MM.1S (cell line): ENCODE data around the gene EPB42.
"Not testable (repeated sequence)": the region's sequence is repeated elsewhere in the genome, so short reads cannot be mapped to it uniquely, and the experiment has no call there.

Source experiments
- DNase-seq: peaks from one replicate; pipeline ENCODE4 v3.0.0-alpha.2; 2015
- H2AFZ ChIP-seq: fragments of 300-600 bp; sonication (generic); 2 replicates; pipeline ENCODE4 v1.6.0; 2016; ENCODE audit warnings: antibody characterized with exemption, low read length
- H3F3A ChIP-seq: fragments of 300-600 bp; sonication (generic); 2 replicates; pipeline ENCODE4 v1.6.1; 2016; ENCODE audit warnings: mild to moderate bottlenecking, antibody characterized with exemption, low read length, moderate library complexity, mixed read lengths; ENCODE audit not compliant: insufficient read depth
- H3K27ac ChIP-seq: fragments of 300-600 bp; sonication (generic); 2 replicates; pipeline ENCODE4 v1.5.1; 2016; ENCODE audit warnings: mild to moderate bottlenecking, low read length
- H3K27me3 ChIP-seq: fragments of 300-600 bp; sonication (generic); replicated peaks from 2 replicates; pipeline ENCODE4 v1.6.0; 2016; ENCODE audit warnings: low read length; ENCODE audit not compliant: insufficient read depth
- H3K36me3 ChIP-seq: fragments of 300-600 bp; sonication (generic); replicated peaks from 2 replicates; pipeline ENCODE4 v1.6.1; 2016; ENCODE audit warnings: mild to moderate bottlenecking, low read length, mixed read lengths; ENCODE audit not compliant: insufficient read depth
- H3K4me1 ChIP-seq: fragments of 300-600 bp; sonication (generic); 2 replicates; pipeline ENCODE4 v1.6.1; 2016; ENCODE audit warnings: low read length, mixed read lengths
- H3K4me2 ChIP-seq: fragments of 300-600 bp; sonication (generic); 2 replicates; pipeline ENCODE4 v1.6.0; 2016; ENCODE audit warnings: low read depth, low read length
- H3K4me3 ChIP-seq: fragments of 300-600 bp; sonication (generic); 2 replicates; pipeline ENCODE4 v1.5.1; 2016; ENCODE audit warnings: low read length, mixed read lengths
- H3K79me2 ChIP-seq: fragments of 300-600 bp; sonication (generic); 2 replicates; pipeline ENCODE4 v1.6.1; 2016; ENCODE audit warnings: mixed run types, low read length, mixed read lengths
- H3K9ac ChIP-seq: fragments of 300-600 bp; sonication (generic); 2 replicates; pipeline ENCODE4 v1.6.1; 2016; ENCODE audit warnings: low read length, mixed read lengths
- H3K9me2 ChIP-seq: fragments of 300-600 bp; sonication (generic); replicated peaks from 2 replicates; pipeline ENCODE4 v1.6.1; 2016; ENCODE audit warnings: mild to moderate bottlenecking, low read length, mixed read lengths; ENCODE audit not compliant: insufficient read depth
- H3K9me3 ChIP-seq: fragments of 300-600 bp; sonication (generic); replicated peaks from 2 replicates; pipeline ENCODE4 v1.6.1; 2016; ENCODE audit warnings: mild to moderate bottlenecking, low read length, mixed read lengths; ENCODE audit not compliant: insufficient read depth
- H4K20me1 ChIP-seq: fragments of 300-600 bp; sonication (generic); 2 replicates; pipeline ENCODE4 v1.6.1; 2016; ENCODE audit warnings: mild to moderate bottlenecking, low read length, moderate library complexity, mixed read lengths; ENCODE audit not compliant: insufficient read depth
- CTCF ChIP-seq: fragments of 300-600 bp; sonication (generic); IDR thresholded peaks from 2 replicates; pipeline ENCODE4 v1.5.1; 2016; ENCODE audit warnings: antibody characterized with exemption, low read length, mixed read lengths
- EZH2 ChIP-seq: fragments of 300-600 bp; sonication (generic); optimal IDR thresholded peaks from 2 replicates; pipeline ENCODE3; 2017; ENCODE audit warnings: low read depth, mild to moderate bottlenecking, antibody characterized with exemption, low read length, mixed read lengths
- EZH2phosphoT487 ChIP-seq: fragments of 300-600 bp; sonication (generic); IDR thresholded peaks from 2 replicates; pipeline ENCODE4 v1.6.1; 2018; ENCODE audit warnings: antibody characterized with exemption, low read length

Gene EPB42

DNA sequence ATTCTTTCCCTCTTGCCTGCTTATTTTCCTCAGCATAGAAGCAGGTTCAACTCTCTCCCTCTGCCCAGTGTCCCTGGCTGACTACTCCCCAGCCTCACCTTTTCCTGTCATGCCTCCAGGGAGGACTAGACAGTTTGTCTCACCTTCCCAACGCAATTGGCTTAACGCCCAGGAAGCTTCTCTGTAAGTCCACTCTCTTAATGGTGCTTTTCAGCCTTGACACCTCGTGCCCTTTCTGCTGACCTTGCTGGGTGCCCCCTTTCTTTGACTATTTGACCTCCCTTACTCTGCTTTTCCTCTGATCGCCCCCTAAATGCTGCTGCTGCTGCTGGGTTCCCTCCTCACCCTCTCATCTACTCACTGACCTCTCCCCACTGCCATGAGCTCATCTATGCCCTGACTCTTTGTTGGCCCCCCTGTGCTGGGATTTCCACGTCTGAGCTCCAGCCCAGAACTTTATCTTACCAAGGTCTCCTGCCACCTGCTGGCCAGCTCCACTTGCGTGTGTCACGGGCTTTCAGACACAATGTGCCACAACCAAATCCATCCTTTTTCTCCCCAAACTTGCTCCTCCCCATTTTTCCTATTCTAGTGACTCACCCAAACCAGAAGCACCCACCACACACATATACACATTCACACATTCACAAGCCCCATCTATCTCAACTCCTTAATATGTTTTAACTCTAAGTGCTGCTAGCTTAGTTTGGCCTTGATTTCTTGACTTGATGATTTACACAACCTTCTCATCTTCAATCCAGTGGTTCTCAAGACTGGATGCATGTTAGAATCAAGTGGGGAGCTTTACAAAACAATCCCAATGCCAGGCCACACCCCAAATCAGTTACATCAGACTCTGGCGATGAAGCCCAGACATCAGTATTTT lies 16.6 kb downstream of the EPB42 start:
- no peak overlapping the region for H3K9ac ChIP-seq
- H3F3A ChIP-seq = no peaks in the 10 kb centered on the region
- no peaks in the 10 kb centered on the region for H3K36me3 ChIP-seq
- H4K20me1 ChIP-seq = no peaks in the 10 kb centered on the region
- H3K27me3 ChIP-seq = no peaks in the 10 kb centered on the region
- TF ChIP-seq CTCF = peak; percentile 76
- no peak for TF ChIP-seq EZH2phosphoT487
- TF ChIP-seq EZH2 = no peak
- no peak overlapping the region for H3K27ac ChIP-seq
- peak; percentile 39 for DNase-seq
- no peak overlapping the region for H2AFZ ChIP-seq
- no peaks in the 10 kb centered on the region for H3K9me2 ChIP-seq
- H3K4me3 ChIP-seq = no peak overlapping the region
- no peaks in the 10 kb centered on the region for H3K79me2 ChIP-seq
- H3K4me2 ChIP-seq = no peak overlapping the region
- H3K4me1 ChIP-seq = no peaks in the 10 kb centered on the region
- H3K9me3 ChIP-seq = no peaks in the 10 kb centered on the region

DNA sequence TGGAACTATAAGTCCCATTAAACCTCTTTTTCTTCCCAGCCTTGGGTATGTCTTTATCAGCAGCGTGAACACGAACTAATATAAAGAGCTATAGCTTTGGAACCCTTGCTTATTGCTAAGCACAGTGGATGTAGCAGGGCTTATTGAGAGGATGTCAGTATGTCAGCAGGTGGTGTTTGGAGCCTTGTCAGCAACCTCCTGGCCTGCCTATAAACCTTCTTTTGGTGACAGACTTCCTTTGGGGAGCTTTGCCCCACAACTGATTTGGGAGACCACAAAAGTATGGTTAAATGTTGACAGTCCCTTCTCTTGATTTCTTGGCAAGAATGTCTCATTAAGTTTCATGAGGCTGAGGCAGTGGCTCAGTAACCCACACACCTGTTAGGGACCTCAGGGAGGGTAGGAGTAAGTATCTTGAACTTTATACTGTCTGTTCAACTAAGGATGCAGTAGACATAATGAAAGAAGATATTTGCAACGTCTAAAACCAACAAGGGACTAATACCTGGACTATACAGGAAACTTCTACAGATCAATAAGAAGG lies 20.8 kb downstream of the EPB42 start:
- Histone ChIP-seq H3K36me3 (no peaks in the 10 kb centered on the region), H3K4me1 (no peaks in the 10 kb centered on the region)
- DNase-seq = no peak

DNA sequence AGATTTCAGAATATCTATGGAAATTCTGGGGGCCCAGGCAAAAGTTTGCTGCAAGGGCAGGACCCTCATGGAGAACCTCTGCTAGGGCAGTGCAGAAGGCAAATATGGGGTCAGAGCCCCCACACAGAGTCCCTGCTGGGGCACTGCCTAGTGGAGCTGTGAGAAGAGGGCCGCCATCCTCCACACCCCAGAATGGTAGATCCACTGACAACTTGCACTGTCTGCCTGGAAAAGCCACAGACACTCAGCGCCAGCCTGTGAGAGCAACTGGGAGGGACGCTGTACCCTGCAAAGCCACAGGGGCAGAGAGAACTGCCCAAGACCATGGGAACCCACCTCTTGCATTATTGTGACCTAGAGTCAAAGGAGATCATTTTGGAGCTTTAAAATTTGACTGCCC lies 21.8 kb downstream of the EPB42 start:
- Histone ChIP-seq H3K9me3 (no peaks in the 10 kb centered on the region), H3K4me2 (no peak overlapping the region), H3K27me3 (no peaks in the 10 kb centered on the region), H4K20me1 (no peaks in the 10 kb centered on the region), H3K9me2 (no peaks in the 10 kb centered on the region), H3K9ac (no peak overlapping the region), H2AFZ (no peak overlapping the region), H3K4me1 (no peaks in the 10 kb centered on the region), H3K36me3 (0 out of 2 replicates have a peak, but pooled peaks cover 2% of the 10 kb centered on the region), H3K79me2 (no peaks in the 10 kb centered on the region), H3F3A (no peaks in the 10 kb centered on the region; the same call in 1 of the 2 replicates), H3K27ac (no peak overlapping the region), H3K4me3 (no peak overlapping the region)
- DNase-seq = no peak
- TF ChIP-seq CTCF (no peak), EZH2phosphoT487 (no peak), EZH2 (no peak)

More for the DNA sequence above, 20.8 kb downstream of the EPB42 start:
- no peaks in the 10 kb centered on the region for H3K27me3 ChIP-seq
- no peaks in the 10 kb centered on the region for H3F3A ChIP-seq
- no peak overlapping the region for H3K27ac ChIP-seq
- H3K4me3 ChIP-seq = no peak overlapping the region
- TF ChIP-seq CTCF = no peak
- H3K9me2 ChIP-seq = no peaks in the 10 kb centered on the region
- no peaks in the 10 kb centered on the region for H4K20me1 ChIP-seq
- H3K79me2 ChIP-seq = no peaks in the 10 kb centered on the region
- no peak overlapping the region for H3K9ac ChIP-seq
- no peaks in the 10 kb centered on the region for H3K9me3 ChIP-seq
- no peak overlapping the region for H3K4me2 ChIP-seq
- no peak overlapping the region for H2AFZ ChIP-seq

- not testable (repeated sequence) for H3K4me3 ChIP-seq, H3K27me3 ChIP-seq, H3K4me1 ChIP-seq, H2AFZ ChIP-seq, H3F3A ChIP-seq, H3K27ac ChIP-seq, H3K36me3 ChIP-seq, H3K79me2 ChIP-seq, H4K20me1 ChIP-seq, H3K4me2 ChIP-seq, H3K9me2 ChIP-seq, DNase-seq, H3K9me3 ChIP-seq, H3K9ac ChIP-seq
Observed at GRCh38 chr15:43198556-43198955, 22.3 kb downstream of the EPB42 start.

- not testable (repeated sequence) for DNase-seq, H3K4me3 ChIP-seq, H2AFZ ChIP-seq, H3K79me2 ChIP-seq, H3K27me3 ChIP-seq, H3K27ac ChIP-seq, H3F3A ChIP-seq, H3K9me3 ChIP-seq, H3K4me2 ChIP-seq, H3K9ac ChIP-seq, H3K36me3 ChIP-seq, H3K4me1 ChIP-seq, H3K9me2 ChIP-seq, H4K20me1 ChIP-seq
Observed at GRCh38 chr15:43197773-43198172, 23.0 kb downstream of the EPB42 start.
